Fibroblast of skin of left biceps (primary cell): ENCODE results near the gene PRLH.
"Not testable (repeated sequence)": the region's sequence is repeated elsewhere in the genome, so short reads cannot be mapped to it uniquely, and the experiment has no call there.

ENCODE experiments used
- DNase-seq, 2 experiments: peaks; one replicate each; pipeline ENCODE4 v3.0.0-alpha.2; 2013; ENCODE audit warnings: low read depth in 2 of 2

PRLH gene

DNA sequence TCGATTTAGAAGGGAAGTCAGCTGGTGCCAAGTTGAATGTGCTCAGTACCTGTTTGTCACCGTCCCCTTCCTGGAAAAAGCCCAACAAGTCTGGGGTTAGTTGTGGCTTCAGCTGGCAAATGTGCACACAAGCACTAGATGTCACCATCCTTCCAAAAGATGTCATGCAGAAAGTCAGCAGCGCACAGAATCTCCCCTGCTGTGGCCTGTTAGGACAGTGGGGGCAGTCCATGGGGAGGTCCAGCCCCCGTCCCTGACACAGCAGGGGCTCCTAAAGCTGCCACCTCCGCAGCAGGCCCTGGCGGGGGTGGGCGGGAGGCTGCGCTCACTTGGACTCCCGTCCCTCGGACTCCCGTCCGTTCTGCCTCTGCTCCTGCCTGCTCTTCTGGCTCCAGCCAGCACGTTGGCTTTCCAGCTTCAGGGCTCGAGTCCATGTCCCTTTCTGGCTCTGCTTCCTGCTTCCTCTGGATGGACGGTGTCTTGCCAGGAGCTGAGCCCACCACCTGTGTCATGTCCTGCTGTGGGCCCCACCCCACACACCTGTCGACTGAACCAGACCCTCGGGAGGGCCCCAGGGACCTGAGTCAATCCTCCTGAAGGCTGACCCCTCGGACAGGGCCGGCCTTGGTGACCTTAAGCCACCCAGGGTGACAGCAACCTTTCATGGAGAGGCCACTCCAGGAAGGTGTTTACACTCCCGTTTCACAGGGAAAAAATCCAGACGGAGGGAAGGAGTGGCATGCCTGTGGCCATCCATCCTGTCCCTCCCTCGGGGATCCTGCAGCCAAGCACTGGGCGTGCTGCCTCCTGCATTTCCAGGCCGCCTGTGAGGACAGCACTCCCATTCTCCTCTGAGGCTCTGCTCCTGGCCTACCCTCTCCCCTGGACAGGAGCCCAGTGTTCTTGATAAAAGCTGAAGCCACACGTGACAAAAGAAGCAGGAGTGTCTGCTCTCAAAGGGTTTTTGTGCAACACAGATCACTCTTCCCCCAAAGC is 15.7 kb downstream of the PRLH start:
- peak; percentile 15 to 20 for DNase-seq

DNA sequence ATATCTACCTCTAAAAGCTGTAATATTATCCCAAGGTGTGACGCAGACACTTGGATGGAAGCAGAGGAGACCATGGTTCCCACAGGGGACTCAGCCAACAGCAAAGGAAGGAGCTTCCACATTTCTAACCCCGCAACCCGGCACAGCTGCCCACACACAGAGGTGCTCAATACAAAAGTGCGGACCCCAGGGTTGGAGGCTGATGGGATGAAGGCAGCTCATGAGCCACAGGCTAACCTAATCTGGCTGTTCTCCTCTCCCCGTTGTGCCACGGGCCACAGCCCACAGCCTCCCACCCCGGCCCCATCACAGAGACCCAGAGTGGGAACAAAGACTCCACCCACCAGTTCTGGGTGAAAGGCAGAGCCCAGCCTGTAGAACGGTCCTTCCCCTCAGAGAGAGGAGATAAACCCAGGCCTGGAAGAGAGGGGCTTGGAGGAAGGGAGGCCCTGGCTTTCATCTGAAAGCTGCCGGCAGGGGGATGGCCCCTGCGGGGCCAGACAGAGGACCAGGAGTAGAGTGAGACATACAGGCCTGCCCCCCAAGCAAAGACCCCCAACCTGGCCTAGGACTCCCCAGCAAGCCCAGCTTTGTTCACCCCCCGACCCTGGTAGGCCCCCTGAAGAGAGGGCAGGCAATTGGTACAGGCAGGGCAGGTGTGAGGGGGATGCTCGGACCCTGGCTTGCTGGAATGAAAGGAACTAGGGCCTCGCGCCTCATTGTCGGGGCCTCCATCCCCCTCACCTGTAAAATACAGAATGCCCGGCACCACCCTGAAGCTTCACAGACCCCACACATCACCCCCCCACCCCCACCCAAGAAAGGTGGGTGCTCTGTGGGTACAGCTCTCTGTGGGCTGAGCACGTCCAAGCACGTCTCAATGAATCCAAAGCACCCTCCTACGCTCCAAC is 17.3 kb downstream of the PRLH start:
- DNase-seq: no peak

DNA sequence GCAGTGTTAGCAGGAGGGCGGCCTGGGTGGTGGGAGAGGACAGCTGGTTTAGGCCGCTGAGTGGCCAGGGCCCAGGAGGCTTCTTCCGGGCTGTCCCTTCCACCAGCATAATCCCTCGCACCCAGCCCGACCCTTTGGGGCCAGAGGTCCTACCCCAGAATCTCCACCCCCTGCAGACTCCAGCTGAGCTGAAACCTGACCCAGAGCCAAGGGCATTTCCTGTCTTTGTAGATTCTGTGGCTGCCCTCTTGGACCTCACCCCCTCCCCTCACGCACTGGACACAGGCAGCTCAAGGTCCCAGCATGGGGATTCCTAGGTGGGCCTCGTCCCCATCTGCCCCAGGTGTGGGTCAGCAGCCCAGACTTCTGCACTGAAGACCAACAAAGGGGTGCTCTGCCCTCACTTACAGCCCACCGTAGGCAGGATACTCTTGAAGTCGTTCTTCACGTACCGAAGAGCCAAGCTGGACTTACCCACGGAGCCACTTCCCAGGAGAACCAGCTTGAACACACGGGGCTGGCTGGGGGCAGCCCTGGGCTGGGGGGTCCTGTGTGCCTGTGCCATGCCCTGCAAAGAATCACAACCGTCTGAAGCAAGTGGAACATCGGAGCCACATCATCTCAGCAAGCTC is 19.3 kb downstream of the PRLH start:
- DNase-seq: no peak

DNA sequence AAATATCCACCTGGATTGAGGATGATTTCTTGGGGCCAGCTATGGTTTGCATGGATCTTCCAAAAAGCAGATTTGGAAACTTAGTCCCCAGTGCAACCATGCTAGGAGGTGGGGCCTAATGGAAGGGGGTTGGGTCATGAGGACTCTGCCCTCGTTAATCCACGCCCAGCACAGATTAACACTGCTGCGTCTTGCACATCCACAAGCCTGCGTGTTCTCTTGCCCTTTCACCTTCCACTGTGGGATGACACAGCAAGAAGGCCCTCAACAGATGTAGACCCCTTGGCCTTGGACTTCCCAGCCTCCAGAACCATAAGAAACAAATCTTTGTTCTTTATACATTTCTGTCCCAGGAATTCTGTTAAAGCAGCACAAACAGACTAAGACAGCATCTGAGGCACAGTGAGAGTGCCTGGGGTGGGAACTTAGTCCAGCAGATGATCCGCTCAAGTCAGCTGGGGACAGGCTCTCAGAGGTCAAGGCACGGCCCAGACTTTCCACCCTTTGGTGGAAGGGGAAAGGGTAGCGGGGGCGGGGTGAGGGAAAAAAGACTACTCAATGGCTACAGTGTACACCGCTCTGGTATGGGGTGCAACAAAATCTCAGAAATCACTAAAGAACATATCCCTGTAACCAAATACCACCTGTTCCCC is 21.8 kb downstream of the PRLH start:
- DNase-seq: no peak

DNA sequence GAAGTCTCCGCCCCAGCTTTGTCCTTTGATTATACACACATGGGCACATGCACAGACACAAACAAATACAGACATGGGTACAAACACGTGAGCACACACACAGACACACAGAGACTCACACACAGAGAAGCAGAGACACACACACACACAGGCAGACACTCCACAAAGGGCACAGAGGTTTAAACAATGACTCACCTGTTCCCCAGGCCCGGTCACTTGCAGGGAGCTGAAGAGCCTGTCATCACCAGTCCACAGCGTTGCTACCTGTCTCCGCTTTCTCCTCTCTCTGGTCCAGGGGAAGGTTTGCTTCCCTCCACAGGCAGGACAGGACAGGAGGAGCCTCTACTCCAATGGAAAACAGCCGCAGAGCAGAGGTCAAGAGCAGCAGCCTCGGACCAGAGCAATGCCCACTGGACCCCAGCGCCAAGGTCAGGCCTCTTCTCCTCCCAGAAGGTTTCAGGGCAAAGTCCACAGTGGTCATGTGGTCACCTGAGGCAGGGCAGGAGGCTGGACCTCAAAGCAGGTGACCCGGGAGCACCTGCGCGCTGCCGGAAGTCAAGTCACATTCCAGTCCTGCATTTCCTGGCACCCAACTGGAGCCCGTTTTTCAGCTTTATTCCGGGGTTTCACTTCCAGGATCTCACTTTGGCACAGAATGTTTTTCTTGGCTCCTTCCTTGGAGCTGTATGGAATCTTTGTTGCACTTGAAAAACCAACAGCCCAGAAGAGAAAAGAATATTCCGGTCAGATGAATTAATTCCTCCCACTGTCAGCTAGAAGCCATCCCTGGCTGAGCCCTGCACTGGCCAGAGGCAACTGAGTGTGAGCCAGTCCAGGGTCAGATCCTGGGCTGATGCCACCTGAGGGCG is 24.1 kb downstream of the PRLH start, which contains the start of gene RAB17:
TSS of gene RAB17 (minus strand) at position 463 of the 869 bp plus-strand sequence. CDS start 4,580 bp downstream, outside the sequence.
- no peak for DNase-seq

DNA sequence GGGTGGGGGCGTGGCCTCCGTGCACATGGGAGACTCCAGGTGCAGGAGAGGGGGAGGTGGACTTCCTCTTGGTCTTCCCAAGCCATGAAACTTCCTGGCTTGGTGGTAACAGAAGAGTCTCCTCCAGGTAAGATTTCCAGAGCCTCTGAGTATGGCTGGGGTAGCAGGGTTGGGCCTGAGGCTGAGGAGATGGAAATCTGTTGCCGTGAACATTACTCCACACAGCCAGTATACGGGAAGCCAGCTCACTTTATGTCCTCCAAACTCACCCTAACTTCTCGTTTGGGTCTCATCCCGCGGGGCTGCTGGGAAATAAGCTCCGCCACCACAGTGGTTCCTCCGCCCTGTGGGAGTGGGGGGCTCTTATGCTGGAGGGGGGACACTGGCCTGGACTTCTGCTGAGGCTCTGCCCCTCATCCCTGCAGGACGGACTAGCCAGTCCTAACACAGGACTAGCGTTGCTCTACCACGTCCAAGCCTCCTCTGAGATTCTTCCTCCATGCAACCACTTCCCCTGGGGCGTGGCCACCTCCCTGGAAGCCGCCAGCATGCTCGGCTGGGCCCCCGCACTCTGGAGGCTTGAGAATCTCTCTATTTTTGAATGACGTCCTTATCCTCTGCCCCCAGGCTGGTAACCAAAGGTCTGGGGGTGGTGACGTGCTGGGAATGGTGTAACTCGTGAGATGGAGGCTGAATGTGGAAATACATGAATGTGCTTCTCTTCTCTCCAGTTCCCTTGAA is 24.9 kb downstream of the PRLH start:
- no peak for DNase-seq

DNA sequence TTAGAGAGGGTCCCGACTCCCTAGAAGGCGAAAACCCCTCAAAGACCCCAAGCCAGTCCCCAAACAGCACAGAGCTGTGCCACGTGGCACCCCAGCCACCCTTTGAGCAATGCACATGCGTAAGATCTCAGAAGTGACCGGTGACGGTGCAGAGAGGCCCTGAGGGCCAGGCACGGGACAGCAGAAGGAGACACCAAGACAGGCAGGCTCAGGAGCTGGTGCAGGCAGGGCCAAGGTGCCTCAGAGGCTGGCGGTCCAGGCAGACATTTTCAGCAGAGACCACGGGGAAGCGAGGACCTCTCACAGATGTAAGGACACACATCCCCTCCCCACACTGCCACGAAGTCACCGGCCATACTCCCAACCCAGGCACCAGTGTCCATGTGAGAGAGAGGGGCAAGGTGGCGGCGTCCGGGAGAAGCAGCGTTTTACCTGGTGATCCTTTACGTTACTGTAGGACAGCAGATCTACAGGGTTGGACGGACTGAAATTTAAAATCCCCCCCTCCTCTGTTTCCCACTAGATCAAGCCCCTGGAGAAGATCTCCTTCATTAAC is 26.1 kb downstream of the PRLH start:
- DNase-seq: no peak

DNA sequence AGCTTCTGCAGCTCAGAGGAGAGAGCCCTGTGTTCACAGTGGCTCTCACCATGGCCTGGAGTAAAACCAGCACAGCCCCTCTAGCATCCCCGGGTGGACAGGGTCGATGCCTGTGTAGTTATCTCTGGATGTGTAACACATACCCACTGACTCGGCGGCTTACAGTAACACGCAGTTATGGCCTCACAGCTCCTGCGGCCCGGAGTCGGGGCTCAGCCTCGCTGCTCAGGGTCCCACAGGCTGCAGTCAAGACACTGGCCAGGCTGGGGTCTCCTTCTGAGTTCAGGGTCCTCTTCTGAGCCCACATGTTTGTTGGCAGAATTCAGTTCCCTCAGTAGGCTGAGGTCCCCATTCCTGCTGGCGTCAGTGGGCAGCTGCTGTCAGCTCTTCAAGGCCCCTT is 26.7 kb downstream of the PRLH start:
- DNase-seq: no peak

DNA sequence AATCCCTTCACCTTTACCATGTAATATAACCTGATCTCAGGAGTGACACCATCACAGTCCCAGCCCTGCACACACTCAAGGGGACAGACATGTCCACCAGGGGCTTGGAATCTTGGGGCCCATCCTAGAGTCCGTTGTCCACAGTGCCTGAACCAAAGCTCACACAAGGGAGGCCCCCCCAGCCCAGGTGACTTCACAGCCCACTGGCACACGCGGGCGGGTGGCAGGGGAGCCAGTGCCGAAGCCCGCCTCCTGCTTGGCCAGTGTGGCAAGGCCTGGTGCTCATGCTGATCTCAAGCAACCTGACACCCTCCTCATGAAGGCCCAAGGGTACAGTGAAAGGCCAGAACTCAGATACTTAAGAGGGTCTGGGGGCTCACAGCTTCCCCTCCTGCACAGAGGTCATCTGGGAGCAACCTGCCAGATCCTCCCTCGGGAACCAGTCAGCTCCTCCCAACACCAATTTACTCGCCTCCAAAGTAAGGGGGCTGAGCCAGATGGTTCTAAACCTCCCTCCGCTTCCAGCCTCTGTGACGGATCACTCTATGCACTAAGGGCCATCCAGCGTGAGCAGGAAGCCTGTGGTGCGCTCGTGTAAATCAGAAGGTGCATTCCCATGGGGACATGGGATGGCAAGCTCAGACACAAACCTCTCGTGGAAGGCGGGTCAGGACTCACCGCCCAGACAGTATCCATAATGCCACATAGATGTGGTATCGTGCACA is 27.4 kb downstream of the PRLH start:
- DNase-seq: no peak

DNA sequence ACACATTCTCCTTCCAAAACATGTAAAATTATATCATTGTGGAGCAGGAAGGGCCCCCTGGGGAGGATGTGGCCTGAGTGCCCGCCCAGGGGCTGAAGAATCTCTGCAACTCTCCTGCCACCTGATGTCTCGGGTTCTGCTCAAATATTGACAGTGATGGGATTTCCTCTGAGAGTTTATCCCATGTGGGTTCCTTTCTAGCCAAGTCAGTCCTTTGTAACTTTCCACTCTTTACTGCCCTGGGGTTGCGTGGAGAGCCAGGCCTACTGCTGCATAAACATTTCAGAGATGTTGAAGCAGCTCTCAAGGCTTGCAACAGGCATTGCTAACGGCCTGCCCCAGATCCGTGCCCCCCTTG is 28.1 kb downstream of the PRLH start:
- no peak for DNase-seq

DNA sequence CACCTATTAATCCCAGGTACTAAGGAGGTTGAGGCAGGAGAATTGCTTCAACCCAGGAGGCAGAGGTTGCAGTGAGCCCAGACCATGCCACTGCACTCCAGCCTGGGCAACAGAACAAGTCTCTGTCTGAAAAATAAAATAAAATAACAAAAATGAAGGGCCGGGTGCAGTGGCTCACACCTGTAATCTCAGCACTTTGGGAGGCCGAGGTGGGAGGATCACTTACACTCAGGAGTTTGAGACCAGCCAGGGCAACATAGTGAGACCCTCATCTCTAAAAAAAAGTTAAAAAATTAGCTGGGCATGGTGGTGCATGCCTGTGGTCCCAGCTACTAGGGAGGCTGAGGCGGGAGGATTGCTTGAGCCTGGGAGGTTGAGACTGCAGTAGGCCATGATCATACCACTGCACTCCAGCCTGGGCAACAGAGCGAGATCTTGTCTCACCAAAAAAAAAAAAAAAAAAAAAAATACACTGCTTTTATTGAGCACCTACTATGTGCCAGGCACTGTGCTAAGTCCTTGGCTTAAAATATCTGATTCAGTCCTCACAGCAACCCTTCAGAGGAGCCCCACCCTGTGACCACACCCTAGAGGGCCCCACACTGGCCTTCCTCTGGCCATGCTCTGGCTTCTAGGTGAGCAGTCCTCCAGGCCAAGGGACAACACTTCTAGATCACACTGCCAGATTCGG is 29.6 kb downstream of the PRLH start:
- not testable (repeated sequence) for DNase-seq

DNA sequence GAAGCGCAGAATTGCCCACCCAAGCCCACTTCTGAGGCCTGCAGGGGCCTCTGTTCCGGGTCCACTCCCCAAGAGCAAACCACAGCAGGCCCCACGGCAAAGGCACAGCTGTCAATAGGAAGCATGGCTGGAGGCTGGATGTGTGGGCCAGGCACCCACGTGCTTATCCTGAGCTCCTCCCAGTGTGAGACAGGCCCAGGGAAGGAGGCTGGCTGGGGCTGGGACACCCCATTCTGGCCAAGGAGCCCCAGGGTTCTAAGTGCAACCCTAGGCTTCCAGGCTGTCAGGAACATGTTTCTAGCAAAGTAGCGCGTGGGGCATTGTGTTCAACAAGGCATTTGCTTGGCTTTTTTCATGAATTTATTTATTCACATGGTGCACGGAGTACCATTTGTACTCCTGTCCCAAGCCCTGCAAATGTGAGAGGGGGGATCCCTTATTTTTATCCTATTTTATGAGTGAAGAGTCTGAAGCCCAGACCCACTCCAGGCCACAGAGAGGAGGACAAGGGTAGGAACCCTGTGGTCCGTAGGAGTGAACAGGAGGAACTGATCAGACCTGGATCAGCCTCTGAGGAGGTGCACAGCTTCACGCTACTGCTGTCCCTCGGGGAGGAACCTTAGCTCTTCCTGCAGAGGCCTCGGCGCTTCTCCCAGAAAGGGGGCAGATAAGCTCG is 30.3 kb downstream of the PRLH start:
- DNase-seq: no peak

DNA sequence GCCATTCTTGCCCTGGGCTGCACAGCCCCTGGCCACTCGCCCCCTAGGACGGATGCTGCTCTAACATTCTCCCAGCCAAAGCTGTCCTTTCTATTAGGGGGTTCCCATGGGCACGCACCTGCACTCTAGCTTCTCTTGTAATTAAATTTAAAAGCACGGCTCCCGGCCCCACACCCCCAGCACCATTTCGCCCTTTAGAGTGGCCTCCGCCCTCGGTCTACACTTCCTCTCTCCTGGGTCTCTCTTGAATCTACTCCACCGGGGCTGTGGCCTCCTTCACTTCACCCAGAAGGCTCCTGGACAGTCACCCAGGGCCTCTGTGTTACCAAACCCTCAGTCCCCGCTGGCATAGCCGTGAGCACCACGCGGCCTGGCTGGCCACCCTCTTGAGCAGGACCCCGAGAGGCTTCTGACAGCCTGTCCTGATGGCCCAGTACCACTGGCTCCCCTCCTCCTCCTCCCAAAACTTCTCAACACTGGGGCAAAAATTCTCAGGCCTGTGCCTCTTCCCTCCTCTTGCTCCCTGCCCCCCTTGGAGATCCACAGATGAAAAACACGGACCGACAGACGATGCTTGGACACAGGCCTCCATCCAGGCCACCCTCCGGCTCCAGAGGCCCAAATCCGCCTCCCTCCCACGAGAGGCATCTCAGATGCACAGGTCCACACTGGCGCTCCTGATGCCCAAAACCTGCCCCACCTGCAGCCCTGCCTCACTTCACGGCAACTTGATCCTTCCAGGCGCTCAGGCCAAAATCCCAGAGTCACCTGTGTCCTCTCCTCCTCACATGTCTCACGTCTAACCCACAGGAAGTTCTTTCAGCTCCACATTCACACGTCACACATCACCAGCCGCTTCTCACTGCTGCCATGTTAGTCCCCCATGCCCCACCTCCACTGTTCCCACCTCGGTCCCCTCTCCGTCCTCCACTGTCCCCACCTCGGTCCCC is 31.1 kb downstream of the PRLH start:
- no peak for DNase-seq

DNA sequence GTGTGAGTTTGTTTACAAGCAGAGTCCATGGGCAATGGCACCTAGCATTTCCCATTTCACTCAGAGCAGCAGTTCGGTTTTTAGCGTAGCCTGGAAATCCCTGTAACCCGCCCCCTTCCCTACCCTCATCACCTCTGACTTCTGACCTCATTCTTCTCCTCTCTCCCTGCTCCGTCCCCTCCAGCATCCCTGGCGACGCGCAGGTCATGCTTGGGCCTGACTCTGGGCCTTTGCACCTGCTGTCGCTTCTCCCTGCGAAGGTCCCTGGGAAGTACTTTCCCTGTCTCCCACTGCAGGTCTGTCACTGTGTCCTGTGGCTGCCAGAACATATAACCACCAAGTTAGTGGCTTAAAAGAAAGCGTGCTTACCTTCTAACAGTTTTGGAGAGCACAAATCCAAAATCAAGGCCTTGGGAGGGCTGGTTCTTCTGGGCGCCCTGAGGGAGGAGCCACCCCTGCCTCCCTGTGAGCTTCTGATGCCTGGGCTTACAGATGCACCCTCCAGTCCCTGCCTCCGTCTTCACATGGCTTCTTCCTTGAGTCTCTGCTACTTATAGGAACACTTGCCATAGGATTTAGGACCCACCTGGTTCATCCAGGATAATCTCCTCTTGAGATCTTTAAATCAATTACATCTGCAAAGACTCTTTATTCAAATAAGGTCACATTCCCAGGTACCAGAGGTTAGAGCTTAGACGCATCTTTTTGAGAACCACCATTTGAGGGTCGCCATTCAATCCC is 32.3 kb downstream of the PRLH start:
- no peak for DNase-seq

DNA sequence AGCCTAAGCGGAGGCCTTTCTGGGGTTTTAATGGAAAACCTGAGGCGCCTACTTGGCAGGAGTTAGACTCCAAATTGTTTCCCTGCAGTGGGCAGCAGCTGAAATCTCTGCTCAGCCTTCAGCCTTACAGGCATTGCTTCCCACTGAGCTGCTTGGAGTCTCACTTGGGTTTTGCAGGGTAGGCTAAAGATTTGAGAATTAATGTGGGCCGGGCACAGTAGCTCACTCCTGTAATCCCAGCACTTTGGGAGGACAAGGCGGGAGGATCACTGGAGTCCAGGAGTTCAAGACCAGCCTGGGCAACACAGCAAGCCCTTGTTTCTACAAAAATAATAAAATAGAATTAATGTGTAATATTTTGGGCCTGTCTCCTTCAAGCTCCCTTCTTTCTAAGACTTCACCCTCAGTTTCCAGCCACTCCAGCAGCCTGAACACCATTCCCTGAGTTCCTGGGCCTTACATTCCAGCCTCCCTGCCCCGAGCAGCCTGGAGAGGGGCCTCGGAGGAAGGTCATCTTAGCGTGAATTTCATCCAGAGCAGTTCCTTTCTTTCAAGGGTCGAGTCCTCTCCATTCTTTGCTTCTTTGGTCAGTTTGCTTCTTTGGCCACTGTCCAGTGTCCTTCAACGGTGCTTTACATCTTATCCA is 33.2 kb downstream of the PRLH start:
- DNase-seq: no peak
